Ishikawa (cell line): ENCODE results near the gene PRKACG.

Experiments used
- EP300 ChIP-seq: IDR thresholded peaks from 2 replicates; pipeline ENCODE4 v1.6.1; 2012; ENCODE audit warnings: borderline replicate concordance
- MAX ChIP-seq: IDR thresholded peaks from 2 replicates; pipeline ENCODE4 v1.6.1; 2012
- NFIC ChIP-seq: IDR thresholded peaks from 2 replicates; pipeline ENCODE4 v1.6.1; 2012
- RAD21 ChIP-seq: IDR thresholded peaks from 2 replicates; pipeline ENCODE4 v1.6.1; 2012; ENCODE audit warnings: low read depth
- REST ChIP-seq: IDR thresholded peaks from 2 replicates; pipeline ENCODE4 v1.6.1; 2012; ENCODE audit warnings: low read depth, mild to moderate bottlenecking
- TAF1 ChIP-seq: IDR thresholded peaks from 2 replicates; pipeline ENCODE4 v1.6.1; 2012; ENCODE audit warnings: low read depth, mild to moderate bottlenecking
- TEAD4 ChIP-seq: IDR thresholded peaks from 2 replicates; pipeline ENCODE4 v1.6.1; 2012
- TF ChIP-seq, protein P1 (sequence below): IDR thresholded peaks from 2 replicates; pipeline ENCODE4 v1.6.1; 2012

- TF ChIP-seq MAX (no peak), REST (no peak), TEAD4 (no peak), RAD21 (no peak), NFIC (no peak), TAF1 (no peak), EP300 (no peak)
- TF ChIP-seq, protein P1, sequence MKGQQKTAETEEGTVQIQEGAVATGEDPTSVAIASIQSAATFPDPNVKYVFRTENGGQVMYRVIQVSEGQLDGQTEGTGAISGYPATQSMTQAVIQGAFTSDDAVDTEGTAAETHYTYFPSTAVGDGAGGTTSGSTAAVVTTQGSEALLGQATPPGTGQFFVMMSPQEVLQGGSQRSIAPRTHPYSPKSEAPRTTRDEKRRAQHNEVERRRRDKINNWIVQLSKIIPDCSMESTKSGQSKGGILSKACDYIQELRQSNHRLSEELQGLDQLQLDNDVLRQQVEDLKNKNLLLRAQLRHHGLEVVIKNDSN: no peak
Measured at GRCh38 chr9:68970151-68970550, 43.8 kb downstream of the PRKACG start.
